Glomerular visceral epithelial cell (primary cell): ENCODE data around the gene SYT1.

ENCODE experiments used
- DNase-seq: peaks from one replicate; pipeline ENCODE4 v3.0.0-alpha.2; 2016; ENCODE audit errors: extremely low spot score

The SYT1 gene

GRCh38 chr12:78891646-78892353, 27.2 kb downstream of the SYT1 start:
- DNase-seq: no peak

DNA sequence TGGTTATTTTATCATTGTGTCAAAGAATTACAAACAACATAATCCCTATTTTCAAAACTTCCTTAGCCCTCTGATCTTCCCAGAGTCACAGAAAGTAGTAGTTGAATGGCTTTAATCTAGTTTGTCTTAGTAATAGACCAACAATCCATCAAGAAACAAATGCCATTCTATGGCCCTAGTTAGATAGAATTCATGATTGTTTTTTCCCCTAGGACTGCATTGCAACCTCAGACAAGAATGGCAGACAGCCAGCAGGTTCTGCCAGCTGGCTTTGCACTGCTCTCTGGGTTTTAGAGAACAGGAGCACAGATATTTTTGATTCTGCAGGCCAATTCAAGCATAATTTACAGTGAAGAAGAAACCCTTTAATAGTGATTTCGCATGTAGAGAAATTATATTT, 33.8 kb downstream of the SYT1 start:
- no peak for DNase-seq

DNA sequence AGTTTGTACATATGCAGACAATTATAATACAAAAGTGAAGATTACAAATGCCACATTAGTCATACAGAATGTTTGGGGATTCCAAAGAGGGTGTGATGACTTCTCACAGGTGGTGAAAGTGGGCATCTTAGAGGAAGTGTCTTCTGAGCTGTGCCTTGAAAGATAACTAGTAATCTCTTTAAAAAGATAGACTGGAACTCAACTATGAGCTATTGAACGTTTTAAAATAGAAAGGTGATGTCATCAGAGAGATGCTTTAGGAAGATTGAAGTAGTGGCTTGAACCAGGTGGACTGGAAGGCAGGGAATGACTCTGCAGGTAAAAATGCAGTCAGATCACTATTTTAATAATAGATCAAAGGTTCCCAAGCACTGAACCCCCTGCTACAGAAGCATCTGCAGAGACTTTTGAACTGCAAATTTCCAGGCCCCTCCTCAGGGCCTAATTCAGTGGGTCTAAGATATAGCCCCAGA, 50.3 kb downstream of the SYT1 start:
- no peak for DNase-seq

DNA sequence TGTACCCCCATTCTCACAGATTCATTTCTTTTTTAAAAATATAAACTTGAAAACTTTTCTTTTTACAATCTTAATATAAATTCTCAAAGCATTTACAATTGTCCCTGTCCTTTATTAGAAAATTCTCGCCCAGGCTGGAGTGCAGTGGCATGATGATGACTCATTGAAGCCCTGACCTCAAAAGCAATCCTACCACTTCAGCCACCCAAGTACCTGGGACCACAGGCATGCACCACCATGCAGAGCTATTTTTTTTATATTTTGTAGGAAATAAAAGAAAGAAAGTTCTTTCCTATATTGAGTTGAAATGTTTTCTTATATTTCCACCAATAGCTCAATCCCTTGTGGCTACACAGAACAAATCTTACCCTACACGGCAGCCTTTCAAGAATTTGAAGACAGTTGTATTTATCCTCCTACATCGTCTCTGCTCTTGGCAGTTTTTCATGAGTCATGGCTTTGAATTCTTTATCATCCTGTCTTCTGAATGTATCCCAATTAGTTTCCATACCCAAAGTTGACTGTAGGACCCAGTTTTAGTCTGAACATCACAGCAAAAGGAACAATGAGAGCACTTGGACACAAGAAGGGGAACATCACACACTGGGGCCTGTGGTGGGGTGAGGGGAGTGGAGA, 52.4 kb downstream of the SYT1 start:
- DNase-seq: peak; percentile 74

GRCh38 chr12:78917513-78917912, 52.9 kb downstream of the SYT1 start:
- no peak for DNase-seq

DNA sequence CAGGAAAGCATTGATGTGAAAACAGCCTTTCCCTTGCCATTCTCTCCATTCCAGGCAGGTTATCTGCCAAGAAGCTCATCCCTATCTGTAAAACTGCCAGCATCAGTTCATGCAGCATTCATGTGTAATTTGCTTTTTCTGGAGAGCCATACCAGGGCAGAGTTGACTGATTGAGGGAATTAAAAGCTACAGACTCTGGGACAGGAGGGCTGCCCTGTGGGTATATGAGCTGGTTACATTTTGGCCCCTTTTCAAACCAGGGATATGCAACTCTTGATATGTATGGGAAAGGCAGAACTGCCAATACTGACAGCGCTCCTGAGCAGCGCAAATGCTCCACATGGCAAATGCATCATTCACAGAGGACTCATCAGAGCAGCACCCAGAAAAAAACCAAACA, 53.7 kb downstream of the SYT1 start:
- no peak for DNase-seq

GRCh38 chr12:78928200-78929074, 63.9 kb downstream of the SYT1 start:
- DNase-seq: peak; percentile 24

DNA sequence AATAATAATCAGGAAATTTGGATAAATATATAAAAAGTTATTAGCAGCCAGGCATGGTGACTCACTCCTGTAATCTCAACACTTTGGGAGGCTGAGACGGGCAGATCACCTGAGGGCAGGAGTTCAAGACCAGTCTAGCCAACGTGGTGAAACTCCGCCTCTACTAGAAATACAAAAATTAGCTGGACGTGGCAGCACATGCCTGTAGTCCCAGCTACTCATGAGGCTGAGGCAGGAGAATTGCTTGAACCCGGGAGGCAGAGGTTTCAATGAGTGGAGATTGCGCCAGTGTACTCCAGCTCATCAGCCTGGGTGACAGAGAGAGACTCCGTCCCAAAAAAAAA, 64.5 kb downstream of the SYT1 start:
- DNase-seq: no peak

GRCh38 chr12:78931466-78931990, 67.0 kb downstream of the SYT1 start:
- DNase-seq: no peak

GRCh38 chr12:78933014-78933413, 68.4 kb downstream of the SYT1 start:
- no peak for DNase-seq

- no peak for DNase-seq
Measured at GRCh38 chr12:78938341-78939084, 73.9 kb downstream of the SYT1 start.

GRCh38 chr12:78949532-78949931, 85.0 kb downstream of the SYT1 start:
- no peak for DNase-seq

- no peak for DNase-seq
Measured at GRCh38 chr12:78951803-78952551, 87.4 kb downstream of the SYT1 start.

- DNase-seq: no peak
Measured at GRCh38 chr12:78952552-78952929, 88.0 kb downstream of the SYT1 start.

DNA sequence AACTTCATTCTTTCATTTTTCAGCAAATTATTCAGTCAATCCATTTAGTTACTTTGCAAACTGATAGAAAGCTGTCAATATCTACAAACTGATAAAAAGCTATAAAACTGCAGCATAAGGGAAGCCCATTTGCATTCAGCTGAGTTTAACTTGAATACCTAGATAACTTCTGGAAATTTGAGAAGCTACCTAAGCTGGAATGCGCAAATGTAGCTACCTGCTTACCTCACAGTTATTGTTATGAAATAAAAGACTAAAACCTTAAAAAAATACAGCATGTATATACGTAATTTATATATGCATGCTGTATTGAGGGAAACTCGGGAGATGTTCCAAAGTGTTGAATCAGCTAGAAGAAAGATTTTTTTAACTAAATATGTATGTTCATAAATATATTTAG, 94.4 kb downstream of the SYT1 start:
- DNase-seq: no peak

GRCh38 chr12:78959556-78959955, 95.0 kb downstream of the SYT1 start:
- no peak for DNase-seq

- DNase-seq: no peak
Measured at GRCh38 chr12:78961171-78961570, 96.6 kb downstream of the SYT1 start.

DNA sequence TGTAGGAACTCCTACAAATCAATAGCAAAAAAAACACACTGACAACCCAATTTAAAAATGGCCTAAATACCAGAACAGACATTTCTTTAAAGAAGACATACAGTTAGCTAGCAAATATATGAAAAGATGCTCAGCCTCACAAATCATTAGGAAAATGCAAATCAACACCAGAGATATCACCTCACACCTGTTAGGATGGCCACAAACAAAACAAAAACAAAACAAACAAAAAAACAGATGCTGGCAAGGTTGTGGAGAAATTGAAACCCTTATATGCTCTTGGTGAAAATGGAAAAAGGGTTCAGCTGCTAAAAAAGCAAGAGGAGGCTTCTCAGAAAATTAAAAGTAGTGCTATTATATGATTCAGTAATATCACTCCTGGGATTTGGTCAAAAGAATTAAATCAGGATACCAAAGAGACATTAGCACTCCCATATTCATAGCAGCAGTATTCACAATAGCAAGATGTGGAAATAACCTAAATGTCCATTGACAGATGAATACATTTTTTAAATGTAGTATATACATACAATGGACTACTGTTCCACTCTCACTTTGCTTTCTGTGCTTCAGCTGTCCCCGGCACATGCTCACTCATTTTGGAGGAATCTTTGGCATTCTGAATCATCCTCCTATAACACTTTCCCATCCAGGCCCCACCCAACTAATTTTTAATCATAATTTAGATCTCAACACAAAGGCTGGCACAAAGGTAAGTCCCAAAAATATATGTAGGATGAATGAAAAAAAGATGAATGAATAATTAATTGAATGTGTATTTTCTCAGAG, 99.1 kb downstream of the SYT1 start:
- no peak for DNase-seq

- DNase-seq: no peak
Measured at GRCh38 chr12:78964521-78964920, 99.9 kb downstream of the SYT1 start.

- DNase-seq: no peak
Measured at GRCh38 chr12:78966062-78966461, 101.5 kb downstream of the SYT1 start.
